ENCODE measurements around the gene TICAM1. TPM values are rescaled to one million over a fixed set of nuclear protein-coding genes. Genes with fewer than 3 reads are reported as not detected.

Gene TICAM1
- total RNA-seq, 1 donor from 2014 or later: 2.4 TPM

DNA sequence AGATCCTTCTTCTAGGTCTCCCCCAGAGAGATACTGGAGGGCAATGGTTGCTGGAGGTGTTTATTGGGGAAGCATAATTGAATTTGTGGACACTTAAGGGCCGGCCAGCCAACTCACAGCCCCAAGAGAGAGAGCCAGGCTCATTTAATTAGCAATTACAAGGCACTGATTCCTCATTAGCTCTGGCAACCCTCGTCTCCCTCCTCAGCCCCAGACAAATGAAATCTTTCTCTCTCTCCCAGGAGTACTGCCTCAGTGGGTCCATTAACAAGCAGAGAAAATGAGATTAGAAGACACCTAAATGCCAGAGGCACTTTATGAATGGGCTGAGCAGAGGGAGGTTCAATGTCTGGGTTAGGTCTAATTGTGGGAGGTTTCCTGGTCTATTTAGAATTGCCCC is 58.9 kb downstream of the TICAM1 start:
- TF ChIP-seq, protein P1, sequence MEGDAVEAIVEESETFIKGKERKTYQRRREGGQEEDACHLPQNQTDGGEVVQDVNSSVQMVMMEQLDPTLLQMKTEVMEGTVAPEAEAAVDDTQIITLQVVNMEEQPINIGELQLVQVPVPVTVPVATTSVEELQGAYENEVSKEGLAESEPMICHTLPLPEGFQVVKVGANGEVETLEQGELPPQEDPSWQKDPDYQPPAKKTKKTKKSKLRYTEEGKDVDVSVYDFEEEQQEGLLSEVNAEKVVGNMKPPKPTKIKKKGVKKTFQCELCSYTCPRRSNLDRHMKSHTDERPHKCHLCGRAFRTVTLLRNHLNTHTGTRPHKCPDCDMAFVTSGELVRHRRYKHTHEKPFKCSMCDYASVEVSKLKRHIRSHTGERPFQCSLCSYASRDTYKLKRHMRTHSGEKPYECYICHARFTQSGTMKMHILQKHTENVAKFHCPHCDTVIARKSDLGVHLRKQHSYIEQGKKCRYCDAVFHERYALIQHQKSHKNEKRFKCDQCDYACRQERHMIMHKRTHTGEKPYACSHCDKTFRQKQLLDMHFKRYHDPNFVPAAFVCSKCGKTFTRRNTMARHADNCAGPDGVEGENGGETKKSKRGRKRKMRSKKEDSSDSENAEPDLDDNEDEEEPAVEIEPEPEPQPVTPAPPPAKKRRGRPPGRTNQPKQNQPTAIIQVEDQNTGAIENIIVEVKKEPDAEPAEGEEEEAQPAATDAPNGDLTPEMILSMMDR (IDR thresholded peaks at IDR 0.05; ENCODE audit: insufficient read depth, low read length, severe bottlenecking): no peak
- DNase-seq (ENCODE audit: low read depth) (no peak), FAIRE-seq (no peak)
- Histone ChIP-seq H3K27me3 (ENCODE audit: control insufficient read depth, insufficient read depth, low read length) (no peaks in the 10 kb centered on the region), H3K36me3 (ENCODE audit: control insufficient read depth, insufficient read depth, low read length) (no peaks in the 10 kb centered on the region), H3K4me3 (ENCODE audit: low read depth, low read length) (no peak overlapping the region)

DNA sequence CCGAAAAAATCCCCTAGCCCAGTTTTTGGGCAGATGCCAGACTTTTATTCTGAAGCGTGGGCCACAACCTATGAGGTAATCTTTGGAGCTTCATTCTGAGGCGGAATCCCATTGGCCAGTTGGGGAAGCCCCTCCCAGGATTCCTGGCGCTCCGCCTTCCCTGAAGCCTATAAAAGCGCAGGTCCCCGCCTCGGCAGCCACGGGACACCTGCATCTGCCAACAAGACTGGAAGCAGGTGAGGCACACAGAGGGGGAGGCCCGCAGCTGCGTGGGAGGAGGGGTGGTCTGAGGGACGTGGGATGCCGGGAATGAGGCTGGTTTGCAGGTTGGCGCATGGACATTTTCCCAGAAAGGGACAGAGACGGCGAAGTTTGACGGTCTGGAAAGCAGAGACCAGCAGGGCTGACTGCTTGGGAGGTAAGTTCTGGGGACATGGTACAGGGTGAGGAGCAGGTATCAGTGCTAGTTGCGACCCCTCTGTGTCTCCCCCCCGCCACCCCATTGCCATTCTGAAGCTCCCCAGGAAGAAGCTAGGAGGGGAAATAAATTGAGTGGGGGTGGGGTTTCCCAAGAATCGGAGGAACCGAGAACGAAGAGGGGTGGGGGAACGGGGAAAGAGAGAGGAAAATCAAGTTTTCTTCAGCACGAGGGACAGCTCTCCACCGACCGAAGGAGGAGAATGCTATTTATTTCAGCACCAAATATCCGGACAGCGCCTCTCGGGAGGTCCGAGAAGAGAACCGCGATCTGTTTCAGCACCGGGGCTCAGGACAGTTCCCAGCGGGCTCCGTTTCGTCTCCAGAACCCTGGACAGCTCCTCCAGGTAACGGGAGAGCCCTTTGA is 62.4 kb downstream of the TICAM1 start:
- TF ChIP-seq, protein P1 (IDR thresholded peaks at IDR 0.05; ENCODE audit: insufficient read depth, low read length, severe bottlenecking): no peak
- DNase-seq (ENCODE audit: low read depth): peak; percentile 57
- no peak for FAIRE-seq
- Histone ChIP-seq H3K4me3 (ENCODE audit: low read depth, low read length) (no peak overlapping the region), H3K27me3 (ENCODE audit: control insufficient read depth, insufficient read depth, low read length) (no peaks in the 10 kb centered on the region), H3K36me3 (ENCODE audit: control insufficient read depth, insufficient read depth, low read length) (no peaks in the 10 kb centered on the region)

Other genes with a start within 250 kb of the TICAM1 start
- gene TNFAIP8L1, start 192.2 kb downstream of the TICAM1 start, total RNA-seq: 0.51 and 0.53 TPM in 2 replicates
- gene MYDGF, start 161.4 kb downstream of the TICAM1 start, total RNA-seq: 314 and 353 TPM in 2 replicates
- gene DPP9, start 107.9 kb downstream of the TICAM1 start, total RNA-seq: 34.0 and 36.7 TPM in 2 replicates
- gene FEM1A, start 40.0 kb downstream of the TICAM1 start, total RNA-seq: 20.0 and 23.3 TPM in 2 replicates
- gene PLIN3, start 36.0 kb upstream of the TICAM1 start, total RNA-seq: 49.8 and 71.2 TPM in 2 replicates
- not detected in 2 replicates for gene ARRDC5, start 71.2 kb upstream of the TICAM1 start, total RNA-seq
- gene UHRF1, start 77.8 kb upstream of the TICAM1 start, total RNA-seq: 2.4 and 5.3 TPM in 2 replicates
- gene KDM4B, start 137.4 kb upstream of the TICAM1 start, total RNA-seq: 12.6 and 12.7 TPM in 2 replicates

Data from bronchial epithelial cell (primary cell).